Testis (tissue), 2 donors: ENCODE measurements around the gene CEMIP2.

ENCODE experiments used
- CTCF ChIP-seq, 3 experiments: fragments of 450-650 bp in 2 of 3; fragments of 200-600 bp in 1 of 3; sonication (generic) in 1 of 3; IDR thresholded peaks; one replicate each; pipeline ENCODE4 v1.5.1; 2016 to 2019; ENCODE audit warnings: antibody characterized with exemption in 3 of 3, mild to moderate bottlenecking in 2 of 3, moderate library complexity in 1 of 3
- POLR2A ChIP-seq: fragments of 450-650 bp; IDR thresholded peaks from one replicate; pipeline ENCODE4 v1.6.1; 2017; ENCODE audit warnings: antibody characterized with exemption, mild to moderate bottlenecking, moderate library complexity

GRCh38 chr9:71662082-71662481 lies 106.2 kb downstream of the CEMIP2 start:
- TF ChIP-seq CTCF (IDR thresholded peaks at IDR 0.05) (no peak), POLR2A (no peak)
